ENCODE measurements around the gene KCNA10.

KCNA10 gene

DNA sequence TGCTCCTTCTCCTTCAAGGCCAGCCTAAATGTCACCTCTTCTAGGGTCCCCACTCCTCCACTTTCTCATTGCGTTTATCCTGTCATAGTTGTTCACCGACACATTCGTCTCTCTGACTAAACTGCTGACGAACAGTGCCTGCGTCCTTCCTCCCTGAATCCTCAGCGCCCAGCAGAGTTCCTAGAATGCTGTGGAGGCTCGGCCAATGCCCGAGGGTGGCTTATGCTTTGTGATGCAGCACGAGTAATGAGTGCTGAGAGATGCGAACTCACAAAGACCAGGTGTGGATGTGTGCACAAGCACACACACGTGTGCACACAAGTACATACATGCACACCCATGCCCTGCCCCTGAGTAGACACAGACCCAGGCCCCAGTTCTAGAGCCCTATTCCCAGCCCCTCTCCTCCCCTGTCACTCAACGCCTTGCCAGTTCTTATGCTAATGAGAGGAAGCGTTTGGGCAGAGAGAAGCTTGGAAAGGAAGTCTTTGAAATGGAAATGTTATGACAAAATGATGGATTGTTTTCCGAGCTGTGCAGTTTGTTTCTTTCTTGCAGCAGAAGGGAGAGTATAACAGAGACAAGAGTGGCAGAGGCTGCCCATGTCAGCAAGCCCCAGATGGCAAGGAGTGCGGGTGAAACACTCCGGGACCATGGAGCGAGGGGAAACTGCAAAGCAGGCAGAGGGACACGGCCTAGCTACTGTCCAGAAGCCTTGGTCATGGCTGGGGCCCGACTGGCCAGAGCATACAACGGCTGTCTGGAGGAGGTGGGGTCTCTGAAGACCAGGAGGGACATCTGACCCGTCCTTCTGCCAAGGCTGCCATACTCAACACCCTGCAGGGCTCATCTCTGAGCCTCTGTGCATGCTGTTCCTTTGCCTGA, 24.2 kb downstream of the KCNA10 start:
- DNase-seq, result no peak

DNA sequence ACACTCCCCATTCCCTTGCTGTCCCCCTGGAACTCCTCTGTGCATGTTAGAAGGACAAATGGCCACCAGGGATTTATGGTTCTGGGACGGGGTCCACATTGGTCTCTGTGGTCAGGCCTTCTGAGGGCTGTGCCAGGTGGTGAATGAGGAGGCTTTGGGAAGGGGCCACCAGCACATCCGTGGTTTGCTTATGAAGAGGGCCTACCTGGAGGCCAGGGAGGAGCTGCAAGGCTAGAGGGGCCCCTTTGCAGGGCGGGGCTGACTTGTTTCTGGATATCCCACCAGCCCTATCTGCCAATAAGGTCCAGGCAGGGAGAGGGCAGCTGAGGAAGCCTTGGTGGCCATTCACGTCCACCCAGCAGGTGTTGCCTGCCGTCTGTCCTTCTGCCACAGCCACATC, 24.9 kb downstream of the KCNA10 start:
- DNase-seq, result no peak

DNA sequence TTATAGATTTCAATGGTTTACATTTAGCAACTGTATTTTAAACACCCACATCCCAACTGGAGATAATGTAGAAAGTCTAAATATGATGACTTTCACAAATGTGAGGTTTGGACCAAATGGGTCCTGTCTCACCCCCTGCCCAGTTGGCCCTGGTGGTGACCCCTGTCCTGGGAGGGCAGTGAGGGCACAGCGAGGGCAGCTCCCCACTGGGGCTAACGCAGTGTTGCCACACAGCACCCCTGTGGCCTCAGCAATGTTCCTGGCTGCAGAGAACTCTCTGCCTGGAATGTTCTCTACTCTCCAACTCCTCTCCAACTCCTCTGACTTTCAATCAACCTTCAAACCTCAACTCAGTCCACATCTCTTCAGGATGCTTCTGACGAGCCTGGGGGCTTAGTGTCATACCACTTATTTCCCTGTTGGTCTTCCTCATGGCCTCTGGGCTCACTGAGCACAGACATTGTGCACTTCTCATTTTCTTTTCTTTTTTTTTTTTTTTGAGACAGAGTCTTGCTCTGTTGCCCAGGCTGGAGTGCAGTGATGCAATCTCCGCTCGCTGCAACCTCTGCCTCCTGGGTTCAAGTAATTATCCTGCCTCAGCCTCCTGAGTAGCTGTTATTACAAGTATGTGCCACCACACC, 25.8 kb downstream of the KCNA10 start:
- DNase-seq, result no peak

DNA sequence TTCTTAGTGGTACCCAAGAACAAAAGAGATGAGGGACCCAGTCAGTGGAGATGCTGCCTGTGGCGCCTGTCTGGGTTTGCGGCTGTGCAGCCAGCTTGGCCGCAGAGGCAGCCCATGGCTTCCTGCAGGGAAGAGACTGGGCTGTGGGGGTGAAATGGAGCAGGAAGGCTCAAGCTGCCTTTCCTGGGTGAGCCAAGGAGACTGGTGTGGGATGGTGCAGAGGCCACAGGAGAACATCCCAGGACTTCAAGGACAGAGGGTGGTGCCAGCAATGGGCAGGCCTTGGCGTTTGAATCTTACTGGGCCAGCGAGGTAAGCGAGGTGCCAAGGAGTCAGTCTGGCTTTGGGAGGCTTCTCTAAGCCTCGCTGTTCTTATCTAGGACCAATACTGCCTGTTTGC, 26.4 kb downstream of the KCNA10 start:
- DNase-seq, result no peak

DNA sequence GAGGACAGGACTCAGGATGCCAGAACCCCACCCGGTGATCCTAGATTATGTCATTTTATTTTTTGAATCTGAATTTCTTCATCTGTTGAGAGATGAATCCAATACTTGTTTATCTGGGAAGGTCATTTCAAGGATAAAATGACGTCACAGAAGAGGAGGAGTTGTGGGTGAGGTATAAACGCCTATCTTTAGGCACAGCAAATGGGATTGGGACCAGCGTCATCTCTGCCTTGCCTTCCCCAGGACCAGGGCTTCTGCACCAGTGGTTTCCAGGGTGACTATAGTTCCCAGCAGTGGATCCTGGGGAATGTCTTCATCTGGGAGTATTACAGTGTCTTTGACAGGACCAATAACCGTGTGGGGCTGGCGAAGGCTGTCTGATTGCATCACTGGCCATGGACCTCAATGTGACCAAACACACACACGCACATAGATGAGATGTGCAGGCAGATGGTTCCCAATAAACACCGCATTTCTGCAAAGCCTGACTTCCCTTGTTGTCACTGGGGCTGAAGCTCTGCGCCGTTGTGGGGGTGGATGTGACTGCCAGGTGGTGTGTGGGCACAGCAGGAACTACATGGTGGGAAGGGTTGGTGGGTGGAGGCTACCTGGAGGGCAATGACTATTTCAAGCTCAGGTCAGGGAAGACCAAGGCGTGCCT, 28.1 kb downstream of the KCNA10 start:
- DNase-seq, result no peak

DNA sequence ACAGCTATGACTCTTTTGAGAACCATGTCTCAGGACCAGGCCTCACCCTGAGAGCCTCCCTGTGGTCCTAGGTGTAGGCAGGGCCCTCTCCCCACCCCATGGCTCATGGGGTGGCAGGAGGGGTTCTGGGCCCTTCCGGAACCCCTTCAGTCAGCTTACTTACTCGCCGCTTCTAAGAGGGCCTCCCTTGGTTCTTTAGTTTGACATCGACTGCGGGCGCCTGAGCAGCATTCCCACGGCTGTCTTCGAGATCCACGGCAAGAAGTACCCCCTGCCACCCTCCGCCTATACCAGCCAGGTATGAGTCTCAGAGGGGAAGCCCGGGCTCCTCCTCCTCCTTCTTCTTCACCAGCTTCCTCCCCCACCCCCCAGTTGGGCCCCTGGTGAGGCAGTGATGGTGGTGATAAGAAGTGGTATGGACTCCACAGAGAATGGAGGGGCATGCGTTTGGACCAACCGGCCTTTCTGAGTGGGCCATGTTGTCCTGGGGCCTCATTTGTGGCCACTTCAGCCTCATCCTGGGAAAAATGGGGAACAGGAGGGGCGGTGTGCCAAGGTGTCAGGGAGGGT, 28.9 kb downstream of the KCNA10 start:
- DNase-seq, result no peak

DNA sequence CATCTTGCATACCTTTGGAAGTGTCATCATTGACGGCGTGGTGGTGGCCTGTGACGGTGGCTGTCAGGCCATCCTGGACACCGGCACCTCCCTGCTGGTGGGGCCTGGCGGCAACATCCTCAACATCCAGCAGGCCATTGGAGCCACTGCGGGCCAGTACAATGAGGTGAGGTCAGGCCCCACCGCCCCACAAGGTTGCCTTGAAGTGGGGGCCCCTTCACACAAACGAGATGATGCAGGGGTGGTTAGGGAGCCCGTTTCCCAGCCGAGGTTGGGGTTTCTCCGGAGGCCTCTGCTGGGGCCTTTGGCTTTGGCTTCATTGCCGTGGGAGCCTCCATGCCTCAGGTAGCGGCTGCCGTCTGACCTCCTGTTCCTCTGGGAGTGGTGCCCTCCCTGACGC, 29.6 kb downstream of the KCNA10 start:
- no peak for DNase-seq

DNA sequence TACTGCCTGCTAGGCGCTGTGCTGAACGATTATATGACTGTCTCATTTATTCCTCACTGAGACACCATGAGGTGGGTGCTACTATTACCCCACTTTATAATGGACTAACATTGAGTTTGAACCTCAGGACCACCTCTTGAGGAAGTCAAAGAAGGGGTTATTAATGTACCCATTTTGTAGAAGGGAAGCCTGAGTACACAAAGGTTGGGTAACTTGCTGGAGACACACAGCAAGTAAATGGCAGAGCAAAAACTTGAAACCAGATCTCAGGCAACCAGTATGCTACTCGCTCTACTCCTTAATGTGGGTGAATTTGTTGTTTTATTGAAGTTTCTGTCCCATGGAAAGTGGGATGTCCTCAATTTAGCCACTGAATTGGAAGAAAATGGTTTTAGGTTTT, 30.1 kb downstream of the KCNA10 start:
- no peak for DNase-seq

DNA sequence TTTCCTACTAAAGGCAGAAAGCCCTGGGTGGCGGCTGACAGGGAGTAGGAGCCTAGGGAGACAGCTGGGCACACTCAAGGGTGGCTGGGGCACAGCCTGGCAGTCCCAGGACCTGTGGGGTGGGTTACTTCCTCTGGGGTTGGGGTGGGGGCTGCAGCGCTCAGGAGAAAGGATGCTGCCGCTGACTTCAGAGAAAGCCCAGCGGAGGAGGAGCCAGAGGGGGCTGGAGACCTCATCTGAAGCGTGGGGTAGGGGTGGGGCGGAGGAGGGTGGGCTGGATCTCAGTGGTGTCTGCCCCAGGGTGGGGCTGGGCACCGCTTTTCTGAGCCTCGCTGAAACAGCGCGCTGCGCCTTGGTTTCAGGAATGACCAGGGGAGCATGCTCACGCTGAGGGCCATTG, 30.8 kb downstream of the KCNA10 start:
- no peak for DNase-seq

DNA sequence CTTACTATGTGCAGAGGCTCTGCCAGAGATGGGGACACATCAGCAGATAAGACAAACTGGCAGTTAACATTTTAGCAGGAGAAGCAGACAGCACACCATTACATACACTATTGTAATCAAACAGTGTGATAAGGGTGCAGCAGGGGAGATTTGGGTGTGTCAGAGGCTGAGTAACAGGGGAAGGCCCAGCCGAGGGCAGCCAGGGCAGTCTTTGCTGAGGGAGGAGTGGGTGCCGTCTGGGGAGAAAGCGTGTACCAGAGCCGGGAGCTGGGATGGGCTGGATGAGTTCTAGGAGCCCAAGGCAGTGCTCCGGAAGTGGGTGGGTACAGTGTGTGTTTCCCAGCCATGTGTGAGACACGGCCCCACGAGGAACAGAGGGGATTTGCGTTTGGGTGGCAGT, 31.2 kb downstream of the KCNA10 start:
- DNase-seq, result no peak

DNA sequence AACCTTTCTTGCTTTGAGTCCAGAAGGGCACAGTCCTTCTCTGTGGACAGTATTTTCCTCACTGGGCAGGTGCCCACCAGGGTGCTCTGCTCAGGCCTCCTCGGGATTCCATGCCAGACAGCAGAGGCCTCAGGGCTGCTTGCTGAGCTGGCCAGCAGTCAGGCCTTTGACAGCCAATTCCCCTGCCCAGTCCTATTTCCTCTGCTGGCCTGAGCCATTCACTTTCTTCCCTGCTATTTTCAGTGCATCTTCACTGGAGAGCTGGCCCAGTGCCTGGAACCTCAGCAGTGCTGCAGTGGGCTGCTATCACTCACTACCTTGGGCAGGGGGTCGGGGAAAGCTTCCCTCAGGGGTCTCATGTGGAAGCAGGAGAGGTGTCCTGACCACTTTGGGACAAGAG, 33.2 kb downstream of the KCNA10 start:
- no peak for DNase-seq

DNA sequence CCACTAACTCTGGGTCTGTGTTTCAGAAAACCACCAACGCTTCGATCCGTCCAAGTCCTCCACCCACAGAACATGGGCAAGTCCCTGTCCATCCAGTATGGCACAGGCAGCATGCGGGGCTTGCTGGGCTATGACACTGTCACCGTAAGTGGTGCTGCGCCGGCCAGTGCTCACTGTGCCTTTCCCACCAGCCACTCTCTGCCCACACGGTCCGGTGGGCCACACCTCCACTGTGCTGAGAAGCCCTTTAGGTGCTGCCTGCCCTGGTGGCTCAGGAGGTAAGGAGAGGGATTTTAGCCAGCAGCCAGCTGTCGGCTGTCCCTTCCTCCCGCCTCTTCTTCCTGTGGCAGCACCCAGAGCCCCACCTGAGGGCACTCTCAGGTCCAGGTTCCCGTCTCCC, 34.2 kb downstream of the KCNA10 start:
- no peak for DNase-seq

DNA sequence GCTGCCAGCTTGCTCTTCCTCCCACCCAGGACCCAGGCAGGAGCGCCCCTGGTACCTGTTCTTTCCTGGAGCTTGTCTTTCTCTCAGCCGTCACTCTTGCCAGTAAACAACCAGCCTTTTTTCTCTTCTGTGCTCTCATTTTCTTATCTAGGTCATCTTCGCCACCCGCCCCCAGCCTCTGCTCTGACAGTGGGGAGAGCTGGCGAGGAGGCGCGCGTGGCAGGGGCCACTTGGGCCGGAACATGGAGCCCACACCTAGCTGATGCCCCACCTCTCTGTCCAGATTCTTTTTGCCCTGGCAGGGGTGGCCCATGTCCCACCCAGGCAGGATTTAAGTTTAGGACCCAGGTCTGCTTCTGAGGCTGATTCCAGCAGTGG, 35.7 kb downstream of the KCNA10 start:
- DNase-seq, result no peak

DNA sequence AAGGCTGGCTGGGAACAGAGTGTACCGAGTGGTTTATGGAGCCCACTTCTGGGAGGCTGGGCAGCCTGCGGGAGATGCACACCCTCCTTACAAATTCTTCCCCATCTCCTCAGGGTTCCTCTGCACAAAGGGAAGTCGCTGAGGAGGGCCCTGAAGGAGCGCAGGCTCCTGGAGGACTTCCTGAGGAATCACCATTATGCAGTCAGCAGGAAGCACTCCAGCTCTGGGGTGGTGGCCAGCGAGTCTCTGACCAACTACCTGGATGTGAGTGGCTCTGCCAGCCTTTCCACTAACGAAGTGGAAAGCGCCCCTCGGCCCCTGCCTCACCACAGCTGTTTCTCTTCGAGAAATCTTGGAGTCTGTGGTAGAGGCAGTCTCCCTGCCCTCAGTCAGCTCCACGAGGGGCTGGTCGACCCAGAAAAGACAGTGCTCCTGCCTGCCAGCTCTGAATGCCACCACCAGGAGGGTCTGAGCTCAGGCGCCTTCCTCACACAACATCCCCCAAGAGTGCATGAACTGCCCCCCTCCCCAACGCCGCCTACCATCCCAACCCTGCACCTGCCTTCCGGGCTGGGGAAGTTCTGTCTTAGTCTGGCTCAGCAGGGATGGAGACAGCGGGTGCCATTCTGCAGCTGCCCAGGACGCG, 36.2 kb downstream of the KCNA10 start:
- no peak for DNase-seq

DNA sequence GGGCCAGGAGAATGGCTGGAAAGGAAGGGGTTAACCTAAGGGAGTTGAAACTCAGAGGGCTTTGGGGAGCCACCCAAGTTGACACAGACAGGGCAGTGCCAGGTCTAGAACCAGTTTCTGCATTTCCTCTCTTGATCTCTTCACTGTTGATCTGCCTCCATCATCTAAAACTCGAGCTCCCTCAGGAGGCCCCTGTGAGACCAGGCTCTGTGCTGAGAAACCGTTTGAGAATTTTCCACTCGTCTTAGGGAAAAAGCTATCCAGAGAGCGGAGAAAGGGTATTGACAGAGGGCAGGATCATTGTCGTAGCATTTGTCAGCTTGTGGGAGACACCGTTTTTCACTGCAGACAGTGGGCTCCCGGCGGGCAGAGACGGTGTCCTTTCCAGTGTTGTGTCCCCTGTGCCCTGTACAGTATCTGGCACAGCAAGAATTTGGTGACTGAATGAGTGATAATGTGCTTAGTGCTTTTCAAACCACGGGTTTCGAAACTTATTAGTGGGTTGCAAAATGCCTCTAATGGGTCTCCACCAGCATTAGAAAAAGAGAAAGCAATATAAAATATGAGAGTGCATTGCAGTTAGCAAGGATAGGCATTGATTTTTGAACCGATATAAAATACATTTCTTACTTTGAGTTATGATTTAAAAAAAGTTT, 36.9 kb downstream of the KCNA10 start:
- no peak for DNase-seq

DNA sequence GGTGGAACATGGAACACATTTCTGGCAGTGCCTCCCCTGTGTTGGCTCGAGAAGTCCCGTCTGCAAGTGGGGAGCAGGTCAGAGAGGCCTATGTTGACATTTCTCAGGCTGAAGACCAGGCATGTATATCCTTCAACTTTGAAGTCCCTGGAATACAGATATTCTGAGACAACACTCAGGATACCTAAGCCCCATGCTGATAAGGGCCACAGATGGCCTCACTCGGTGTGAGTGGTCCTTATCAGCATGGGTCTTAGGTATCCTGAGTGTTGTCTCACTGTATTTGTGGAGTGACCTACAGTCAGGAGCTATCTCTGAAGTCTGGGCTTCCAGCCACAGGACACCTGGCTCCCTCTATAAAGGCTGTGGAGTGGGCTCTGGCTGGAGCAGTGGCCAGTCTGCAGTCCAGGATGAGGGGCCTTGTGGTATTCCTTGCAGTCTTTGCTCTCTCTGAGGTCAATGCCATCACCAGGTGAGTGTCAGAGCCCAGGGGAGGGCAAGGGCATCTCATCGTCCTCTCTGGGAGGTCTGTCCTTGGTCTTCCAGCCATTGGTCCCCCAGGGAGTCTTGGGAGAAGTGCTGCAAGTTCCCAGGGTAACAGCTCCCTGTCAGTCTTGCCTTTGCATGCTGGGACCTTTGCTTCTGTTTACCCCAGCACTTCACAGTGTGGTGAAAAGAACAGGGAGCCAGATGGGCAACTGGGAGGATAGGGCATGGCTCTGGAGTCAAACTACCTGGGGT, 38.4 kb downstream of the KCNA10 start:
- DNase-seq, result no peak

DNA sequence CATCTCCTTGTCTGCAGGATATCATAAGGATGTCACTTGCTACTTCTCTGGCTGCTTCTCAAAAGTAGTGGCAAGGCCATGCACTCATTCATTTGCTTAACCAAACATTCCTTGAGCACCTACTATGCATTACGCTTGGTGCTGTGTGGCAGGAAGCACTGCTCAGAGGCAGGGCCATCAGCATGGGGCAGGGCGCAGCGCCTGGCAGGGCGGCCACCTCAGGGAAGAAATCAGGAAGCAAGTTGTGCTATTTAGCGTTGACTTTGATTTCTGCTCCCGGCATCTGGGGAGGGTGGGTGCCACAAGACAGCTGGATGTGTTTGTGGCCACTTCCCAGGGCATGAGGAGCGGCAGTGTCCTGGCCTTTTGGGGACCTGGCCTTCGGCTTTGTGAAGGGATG, 40.1 kb downstream of the KCNA10 start:
- no peak for DNase-seq

DNA sequence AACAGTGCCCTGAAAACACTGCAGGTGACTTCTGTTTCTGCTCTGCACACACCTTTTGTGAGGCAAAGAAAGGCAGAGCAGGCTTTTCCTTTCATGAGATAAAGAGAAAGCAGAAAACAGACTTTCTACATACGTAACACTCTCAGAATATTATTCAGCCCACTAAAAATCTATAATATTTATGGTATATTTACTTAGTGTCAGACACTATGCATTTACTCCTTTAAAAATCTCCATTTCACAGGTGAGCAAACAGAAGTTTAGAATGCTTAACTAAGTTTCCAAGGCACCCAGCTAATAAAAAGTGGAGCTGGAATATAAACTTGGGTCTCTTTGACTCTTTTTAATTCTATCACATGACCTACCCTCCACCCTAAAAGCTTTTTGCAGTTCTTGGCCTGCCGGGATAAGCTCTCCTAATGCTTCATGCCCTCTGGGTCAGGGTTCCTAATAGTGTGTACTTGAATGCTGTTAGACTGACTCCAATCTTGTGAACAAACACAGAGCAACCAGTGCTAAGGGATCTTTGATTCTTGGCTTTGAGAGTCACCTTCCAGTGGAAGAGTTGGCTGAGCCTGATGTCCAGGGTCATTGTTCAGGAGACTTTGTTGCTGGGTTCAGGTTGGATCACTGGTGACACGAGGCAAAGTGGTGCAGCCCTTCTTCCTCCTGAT, 40.9 kb downstream of the KCNA10 start:
- DNase-seq, result no peak

DNA sequence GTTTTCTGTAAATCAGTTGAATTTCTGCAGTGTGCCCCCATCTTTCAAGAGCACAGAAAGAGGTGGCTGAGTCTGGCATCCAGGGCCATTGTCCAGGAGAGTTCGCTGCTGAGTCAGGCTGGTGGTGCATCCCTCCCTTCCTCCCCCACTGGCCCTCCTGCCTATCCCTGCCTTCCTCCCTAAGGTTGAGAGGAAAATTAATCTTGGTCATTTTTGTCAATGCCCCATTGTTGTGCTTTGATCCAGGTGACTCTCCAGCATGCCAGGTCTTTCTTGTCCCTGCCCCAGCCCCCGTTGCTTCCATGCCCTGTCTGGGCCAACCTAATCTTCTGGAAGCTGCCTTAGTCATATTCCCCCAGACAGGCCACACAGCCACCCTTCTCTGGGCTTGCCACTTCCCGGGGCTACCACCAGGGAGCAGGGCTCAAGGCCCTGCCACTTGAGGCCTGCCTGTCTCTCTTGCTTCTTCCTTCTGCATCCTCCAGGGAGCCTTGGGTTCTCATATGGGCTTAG, 41.5 kb downstream of the KCNA10 start:
- no peak for DNase-seq

DNA sequence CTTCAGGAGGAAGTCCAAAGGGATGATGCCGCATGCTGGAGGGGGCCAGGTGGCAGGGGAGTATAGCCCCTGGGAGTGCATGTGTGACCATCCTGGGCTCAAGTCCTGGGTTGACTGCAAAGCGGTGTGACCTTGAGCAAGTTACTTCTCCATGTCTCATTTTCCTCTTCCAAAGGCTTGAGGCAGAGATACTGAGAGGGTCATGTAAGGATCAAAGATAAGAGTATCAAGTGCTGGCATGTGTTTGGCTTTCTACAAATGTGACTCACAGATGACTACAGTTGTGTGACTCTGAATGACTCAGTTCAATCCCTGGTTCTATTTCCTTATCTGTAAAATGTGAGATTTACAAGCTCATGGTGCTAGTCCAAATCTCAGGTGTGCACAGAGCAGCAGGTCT, 41.9 kb downstream of the KCNA10 start:
- DNase-seq, result peak; percentile 79

Measured in HCEC 1CT (cell line).